ENCODE measurements around the gene ADORA1. TPM values are rescaled to one million over a fixed set of nuclear protein-coding genes. Genes with fewer than 3 reads are reported as not detected.

The ADORA1 gene
- total and polyA plus RNA-seq, 10 of the 15 experiments (the other 5 are each of a cell fraction or from before 2014, with no cell fraction given): not detected

DNA sequence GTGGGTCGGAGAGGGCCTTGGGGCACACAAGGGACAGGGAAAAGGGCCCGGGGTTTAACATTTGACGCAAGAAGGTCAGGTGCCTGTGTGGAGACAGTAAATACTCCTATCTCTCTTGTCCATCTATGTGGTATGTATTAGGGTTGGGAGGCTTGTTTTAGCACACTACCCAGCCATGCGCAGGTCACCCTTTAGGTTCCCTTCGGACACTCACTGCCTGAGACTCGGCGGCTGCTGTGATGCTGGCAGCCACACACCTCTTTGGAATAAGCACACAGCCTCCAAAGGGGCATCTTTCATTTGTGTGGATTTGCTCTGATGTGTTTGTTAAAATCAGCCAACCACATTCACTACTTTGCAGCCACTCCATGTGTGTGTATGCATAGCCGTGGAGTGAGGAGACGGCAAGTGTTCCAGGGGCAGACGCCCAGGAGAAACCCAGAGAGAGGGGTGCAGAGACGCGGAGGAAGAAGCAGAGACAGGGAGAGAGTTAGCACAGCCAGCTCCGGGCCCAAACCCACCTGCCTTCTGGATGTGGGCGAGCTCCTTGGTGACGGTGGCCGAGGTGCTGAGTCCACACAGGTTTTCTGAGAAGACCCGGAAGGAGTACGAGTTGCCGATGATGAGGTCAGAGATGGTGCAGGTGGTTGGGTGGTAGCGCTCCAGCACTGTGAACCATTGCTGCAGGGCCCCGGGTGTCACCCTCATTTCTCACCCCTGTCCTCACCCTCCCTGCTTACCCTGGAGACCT is 42.4 kb downstream of the ADORA1 start:
- FAIRE-seq (no peak), ATAC-seq (no peak), DNase-seq (ENCODE audit: low read depth, low spot score) (no peak)
- POLR2A ChIA-PET: no interaction called here
- intact Hi-C loops (cut with micrococcal nuclease; ENCODE audit: unreplicated experiment): loop anchor here (5.0 kb wide), 2 partner anchors 53 to 97 kb away; no protein-coding TSS in a partner anchor
- no TSS peak for BruUV-seq (replicated peaks)
- H3K4me3 ChIP-seq: no peak overlapping the region
- H3K9me3 ChIP-seq (replicated peaks; ENCODE audit: control insufficient read depth, insufficient read depth, low read length): no peaks in the 10 kb centered on the region
- H3K9ac ChIP-seq (ENCODE audit: control insufficient read depth, insufficient read depth, low read length): no peak overlapping the region
- no peaks in the 10 kb centered on the region for H3K36me3 ChIP-seq (ENCODE audit: control insufficient read depth in 2 of 2, insufficient read depth in 2 of 2, low read length in 1 of 2)
- SMC1A ChIA-PET (ENCODE audit: uncharacterized antibody, unreplicated experiment): interaction anchor here (0.9 kb wide), 1 partner anchor 45 kb away, joined by 4 read pairs; no protein-coding TSS in a partner anchor
- H3K79me2 ChIP-seq (ENCODE audit: control insufficient read depth, insufficient read depth, low read length): no peaks in the 10 kb centered on the region
- H3K4me2 ChIP-seq (ENCODE audit: control insufficient read depth, insufficient read depth): no peak overlapping the region
- no peaks in the 10 kb centered on the region for H4K20me1 ChIP-seq (ENCODE audit: control insufficient read depth, insufficient read depth)
- H3K4me1 ChIP-seq (ENCODE audit: control insufficient read depth, insufficient read depth, low read length): peaks cover 4% of the 10 kb centered on the region; the same call in 1 of the 2 replicates
- in situ Hi-C loops (cut with MboI): no loop called here
- H2AFZ ChIP-seq (ENCODE audit: control insufficient read depth, low read depth, low read length): no peak overlapping the region
- H3K27ac ChIP-seq (ENCODE audit: control insufficient read depth, insufficient read depth): no peak overlapping the region
- RAD21 ChIA-PET (ENCODE audit: unreplicated experiment): interaction anchor here (4.6 kb wide), 1 partner anchor 46 kb away, joined by 61 read pairs; no protein-coding TSS in a partner anchor
- no peaks in the 10 kb centered on the region; a peak in 1 of 4 replicates for H3K27me3 ChIP-seq (replicated peaks in 1 of 2; ENCODE audit: control insufficient read depth in 2 of 2, insufficient read depth in 2 of 2, low read length in 1 of 2)
- CTCF ChIA-PET: interaction anchor here (0.6 to 8.0 kb wide), 4 partner anchors 12 to 188 kb away, joined by 3 to 114 read pairs (median 10); no protein-coding TSS in a partner anchor
- WGBS (ENCODE audit: insufficient coverage, insufficient replicate concordance, low lambda C conversion rate, missing lambda C conversion rate): 54% methylated on average over 21 of the region's 21 CpGs
- TF ChIP-seq CBX3 (IDR thresholded peaks at IDR 0.05; ENCODE audit: borderline replicate concordance, low read depth): no peak
- TF ChIP-seq, protein P1, sequence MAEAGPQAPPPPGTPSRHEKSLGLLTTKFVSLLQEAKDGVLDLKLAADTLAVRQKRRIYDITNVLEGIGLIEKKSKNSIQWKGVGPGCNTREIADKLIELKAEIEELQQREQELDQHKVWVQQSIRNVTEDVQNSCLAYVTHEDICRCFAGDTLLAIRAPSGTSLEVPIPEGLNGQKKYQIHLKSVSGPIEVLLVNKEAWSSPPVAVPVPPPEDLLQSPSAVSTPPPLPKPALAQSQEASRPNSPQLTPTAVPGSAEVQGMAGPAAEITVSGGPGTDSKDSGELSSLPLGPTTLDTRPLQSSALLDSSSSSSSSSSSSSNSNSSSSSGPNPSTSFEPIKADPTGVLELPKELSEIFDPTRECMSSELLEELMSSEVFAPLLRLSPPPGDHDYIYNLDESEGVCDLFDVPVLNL (IDR thresholded peaks at IDR 0.05; ENCODE audit: low read depth, low read length): no peak
- TF ChIP-seq, protein P2, sequence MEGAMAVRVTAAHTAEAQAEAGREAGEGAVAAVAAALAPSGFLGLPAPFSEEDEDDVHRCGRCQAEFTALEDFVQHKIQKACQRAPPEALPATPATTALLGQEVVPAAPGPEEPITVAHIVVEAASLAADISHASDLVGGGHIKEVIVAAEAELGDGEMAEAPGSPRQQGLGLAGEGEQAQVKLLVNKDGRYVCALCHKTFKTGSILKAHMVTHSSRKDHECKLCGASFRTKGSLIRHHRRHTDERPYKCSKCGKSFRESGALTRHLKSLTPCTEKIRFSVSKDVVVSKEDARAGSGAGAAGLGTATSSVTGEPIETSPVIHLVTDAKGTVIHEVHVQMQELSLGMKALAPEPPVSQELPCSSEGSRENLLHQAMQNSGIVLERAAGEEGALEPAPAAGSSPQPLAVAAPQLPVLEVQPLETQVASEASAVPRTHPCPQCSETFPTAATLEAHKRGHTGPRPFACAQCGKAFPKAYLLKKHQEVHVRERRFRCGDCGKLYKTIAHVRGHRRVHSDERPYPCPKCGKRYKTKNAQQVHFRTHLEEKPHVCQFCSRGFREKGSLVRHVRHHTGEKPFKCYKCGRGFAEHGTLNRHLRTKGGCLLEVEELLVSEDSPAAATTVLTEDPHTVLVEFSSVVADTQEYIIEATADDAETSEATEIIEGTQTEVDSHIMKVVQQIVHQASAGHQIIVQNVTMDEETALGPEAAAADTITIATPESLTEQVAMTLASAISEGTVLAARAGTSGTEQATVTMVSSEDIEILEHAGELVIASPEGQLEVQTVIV (IDR thresholded peaks at IDR 0.05; ENCODE audit: borderline replicate concordance, partially characterized antibody): no peak
- no peak for TF ChIP-seq MEF2B (IDR thresholded peaks at IDR 0.05; ENCODE audit: partially characterized antibody, poor library complexity, severe bottlenecking)
- TF ChIP-seq EP300 (IDR thresholded peaks at IDR 0.05; ENCODE audit: borderline replicate concordance in 1 of 2, control insufficient read depth in 1 of 2, low read depth in 2 of 2, low read length in 2 of 2): no peak
- no peak for TF ChIP-seq JUNB (IDR thresholded peaks at IDR 0.05)
- no peak for TF ChIP-seq EZH2 (IDR thresholded peaks at IDR 0.05; ENCODE audit: borderline replicate concordance, control insufficient read depth, low read depth, low read length)
- TF ChIP-seq, protein P3, sequence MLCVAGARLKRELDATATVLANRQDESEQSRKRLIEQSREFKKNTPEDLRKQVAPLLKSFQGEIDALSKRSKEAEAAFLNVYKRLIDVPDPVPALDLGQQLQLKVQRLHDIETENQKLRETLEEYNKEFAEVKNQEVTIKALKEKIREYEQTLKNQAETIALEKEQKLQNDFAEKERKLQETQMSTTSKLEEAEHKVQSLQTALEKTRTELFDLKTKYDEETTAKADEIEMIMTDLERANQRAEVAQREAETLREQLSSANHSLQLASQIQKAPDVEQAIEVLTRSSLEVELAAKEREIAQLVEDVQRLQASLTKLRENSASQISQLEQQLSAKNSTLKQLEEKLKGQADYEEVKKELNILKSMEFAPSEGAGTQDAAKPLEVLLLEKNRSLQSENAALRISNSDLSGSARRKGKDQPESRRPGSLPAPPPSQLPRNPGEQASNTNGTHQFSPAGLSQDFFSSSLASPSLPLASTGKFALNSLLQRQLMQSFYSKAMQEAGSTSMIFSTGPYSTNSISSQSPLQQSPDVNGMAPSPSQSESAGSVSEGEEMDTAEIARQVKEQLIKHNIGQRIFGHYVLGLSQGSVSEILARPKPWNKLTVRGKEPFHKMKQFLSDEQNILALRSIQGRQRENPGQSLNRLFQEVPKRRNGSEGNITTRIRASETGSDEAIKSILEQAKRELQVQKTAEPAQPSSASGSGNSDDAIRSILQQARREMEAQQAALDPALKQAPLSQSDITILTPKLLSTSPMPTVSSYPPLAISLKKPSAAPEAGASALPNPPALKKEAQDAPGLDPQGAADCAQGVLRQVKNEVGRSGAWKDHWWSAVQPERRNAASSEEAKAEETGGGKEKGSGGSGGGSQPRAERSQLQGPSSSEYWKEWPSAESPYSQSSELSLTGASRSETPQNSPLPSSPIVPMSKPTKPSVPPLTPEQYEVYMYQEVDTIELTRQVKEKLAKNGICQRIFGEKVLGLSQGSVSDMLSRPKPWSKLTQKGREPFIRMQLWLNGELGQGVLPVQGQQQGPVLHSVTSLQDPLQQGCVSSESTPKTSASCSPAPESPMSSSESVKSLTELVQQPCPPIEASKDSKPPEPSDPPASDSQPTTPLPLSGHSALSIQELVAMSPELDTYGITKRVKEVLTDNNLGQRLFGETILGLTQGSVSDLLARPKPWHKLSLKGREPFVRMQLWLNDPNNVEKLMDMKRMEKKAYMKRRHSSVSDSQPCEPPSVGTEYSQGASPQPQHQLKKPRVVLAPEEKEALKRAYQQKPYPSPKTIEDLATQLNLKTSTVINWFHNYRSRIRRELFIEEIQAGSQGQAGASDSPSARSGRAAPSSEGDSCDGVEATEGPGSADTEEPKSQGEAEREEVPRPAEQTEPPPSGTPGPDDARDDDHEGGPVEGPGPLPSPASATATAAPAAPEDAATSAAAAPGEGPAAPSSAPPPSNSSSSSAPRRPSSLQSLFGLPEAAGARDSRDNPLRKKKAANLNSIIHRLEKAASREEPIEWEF (IDR thresholded peaks at IDR 0.05; ENCODE audit: insufficient replicate concordance, low read depth, low read length): no peak
- TF ChIP-seq ZBED1 (IDR thresholded peaks at IDR 0.05; ENCODE audit: borderline replicate concordance): no peak
- TF ChIP-seq RBBP5 (conservative IDR thresholded peaks at IDR 0.05): no peak
- TF ChIP-seq SREBF2 (IDR thresholded peaks at IDR 0.05; ENCODE audit: low read length): no peak
- TF ChIP-seq NR2C2 (IDR thresholded peaks at IDR 0.05; ENCODE audit: borderline replicate concordance, control insufficient read depth, insufficient read length, low read depth): no peak
- no peak for TF ChIP-seq NR2F1 (conservative IDR thresholded peaks at IDR 0.05)

Measured in GM12878 (cell line).